GM19023 (cell line): ENCODE data around the gene SH3TC1.

Source experiments
- ATAC-seq: cut with Tn5 transposase; IDR thresholded peaks from one replicate; pipeline ENCODE4 v1.9.1; 2021; ENCODE audit warnings: mild to moderate bottlenecking, moderate library complexity; ENCODE audit not compliant: unreplicated experiment

Gene SH3TC1

DNA sequence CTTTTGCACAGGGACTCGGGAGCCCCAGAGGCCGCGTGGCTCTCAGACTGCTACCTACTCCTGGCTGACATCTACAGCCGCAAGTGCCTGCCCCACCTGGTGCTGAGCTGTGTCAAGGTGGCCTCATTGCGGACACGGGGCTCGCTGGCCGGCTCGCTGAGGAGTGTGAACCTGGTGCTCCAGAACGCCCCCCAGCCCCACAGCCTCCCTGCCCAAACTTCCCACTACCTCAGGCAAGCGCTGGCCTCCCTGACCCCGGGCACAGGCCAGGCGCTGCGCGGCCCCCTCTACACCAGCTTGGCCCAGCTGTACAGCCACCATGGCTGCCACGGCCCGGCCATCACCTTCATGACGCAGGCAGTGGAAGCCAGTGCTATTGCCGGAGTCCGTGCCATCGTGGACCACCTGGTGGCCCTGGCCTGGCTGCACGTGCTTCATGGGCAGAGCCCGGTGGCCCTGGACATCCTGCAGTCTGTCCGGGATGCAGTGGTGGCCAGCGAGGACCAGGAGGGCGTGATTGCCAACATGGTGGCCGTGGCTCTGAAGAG lies 28.8 kb downstream of the SH3TC1 start:
- no peak for ATAC-seq

DNA sequence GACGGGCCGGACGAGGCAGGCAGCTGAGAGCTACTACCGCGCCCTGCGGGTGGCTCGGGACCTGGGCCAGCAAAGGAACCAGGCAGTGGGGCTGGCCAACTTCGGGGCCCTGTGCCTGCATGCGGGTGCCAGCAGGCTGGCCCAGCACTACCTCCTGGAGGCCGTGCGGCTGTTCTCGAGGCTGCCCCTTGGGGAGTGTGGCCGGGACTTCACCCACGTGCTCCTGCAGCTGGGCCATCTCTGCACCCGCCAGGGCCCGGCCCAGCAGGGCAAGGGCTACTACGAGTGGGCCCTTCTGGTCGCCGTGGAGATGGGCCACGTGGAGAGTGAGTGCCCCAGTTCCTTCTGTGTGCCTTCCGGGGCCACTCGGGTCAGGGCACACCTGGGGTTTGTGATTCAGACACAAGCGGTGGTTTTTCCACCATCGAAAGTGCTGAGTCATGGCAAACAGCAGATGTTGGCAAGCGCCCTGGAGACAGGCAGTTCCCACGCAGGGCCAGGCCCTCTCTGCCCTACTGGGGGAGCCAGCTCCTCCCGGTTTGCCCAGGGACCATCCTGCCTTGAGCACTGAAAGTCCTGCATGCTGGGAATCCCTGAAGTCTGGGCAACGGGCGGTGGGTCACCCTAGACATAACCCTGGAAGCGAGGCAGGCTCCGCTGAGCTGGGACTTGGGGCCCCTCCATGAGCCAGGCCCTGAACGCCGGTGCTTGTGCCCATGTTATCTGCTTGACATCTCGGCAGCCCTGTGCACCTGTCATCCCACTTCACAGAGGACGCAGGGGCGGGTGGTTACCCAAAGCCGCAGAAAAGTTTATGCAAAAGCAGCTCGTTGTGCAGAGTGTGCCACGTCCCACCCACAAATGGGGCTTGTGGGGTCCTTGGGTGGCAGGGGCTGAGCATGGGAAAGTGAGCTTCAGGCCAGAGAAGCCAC lies 29.5 kb downstream of the SH3TC1 start:
- ATAC-seq = peak; percentile 77

DNA sequence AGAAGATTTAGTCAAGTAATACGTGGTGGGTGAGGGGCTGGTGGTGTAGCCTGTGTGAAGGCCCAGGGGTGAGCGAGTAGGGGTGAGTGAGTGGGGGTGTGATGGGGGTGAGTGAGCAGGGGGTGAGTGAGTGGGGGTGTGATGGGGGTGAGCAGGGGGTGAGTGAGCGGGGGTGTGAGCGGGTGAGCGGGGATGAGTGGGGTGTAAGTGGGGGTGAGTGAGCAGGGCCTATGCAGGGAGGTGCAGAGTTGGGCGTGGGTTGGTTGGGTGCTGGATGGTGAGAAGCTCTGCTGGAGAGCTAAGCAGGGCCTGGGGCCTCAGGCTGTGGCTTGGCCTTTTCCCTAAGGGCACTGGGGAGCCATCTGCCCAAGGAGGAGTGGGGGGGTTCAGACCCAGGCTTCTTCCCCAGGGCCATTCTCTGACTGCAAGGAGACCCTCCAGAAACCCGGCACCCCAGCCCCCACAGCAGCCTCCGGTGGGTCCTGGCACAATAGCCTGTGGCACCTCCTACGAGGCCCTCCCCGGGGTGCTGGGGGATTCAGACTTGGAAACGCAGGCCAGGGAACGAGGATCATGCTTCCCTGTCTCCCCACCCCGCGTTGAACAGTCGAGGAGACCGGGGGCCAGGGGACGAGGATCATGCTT lies 30.4 kb downstream of the SH3TC1 start:
- no peak for ATAC-seq

DNA sequence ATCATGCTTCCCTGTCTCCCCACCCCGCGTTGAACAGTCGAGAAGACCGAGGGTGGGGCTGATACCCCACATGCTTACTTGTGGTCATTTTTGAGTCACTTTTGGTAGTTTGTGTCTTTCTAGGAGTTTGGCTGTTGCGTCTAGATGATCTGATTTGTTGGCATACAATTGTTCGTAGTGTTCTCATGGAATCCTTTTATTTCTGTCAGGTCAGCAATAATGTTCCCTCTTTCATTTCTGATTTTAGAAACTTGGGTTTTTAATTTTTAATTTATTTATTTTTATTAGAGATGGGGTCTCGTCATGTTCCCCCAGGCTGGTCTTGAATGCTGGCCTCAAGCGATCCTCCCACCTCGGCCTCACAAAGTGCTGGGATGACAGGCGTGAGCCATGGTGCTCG lies 30.9 kb downstream of the SH3TC1 start:
- no peak for ATAC-seq

DNA sequence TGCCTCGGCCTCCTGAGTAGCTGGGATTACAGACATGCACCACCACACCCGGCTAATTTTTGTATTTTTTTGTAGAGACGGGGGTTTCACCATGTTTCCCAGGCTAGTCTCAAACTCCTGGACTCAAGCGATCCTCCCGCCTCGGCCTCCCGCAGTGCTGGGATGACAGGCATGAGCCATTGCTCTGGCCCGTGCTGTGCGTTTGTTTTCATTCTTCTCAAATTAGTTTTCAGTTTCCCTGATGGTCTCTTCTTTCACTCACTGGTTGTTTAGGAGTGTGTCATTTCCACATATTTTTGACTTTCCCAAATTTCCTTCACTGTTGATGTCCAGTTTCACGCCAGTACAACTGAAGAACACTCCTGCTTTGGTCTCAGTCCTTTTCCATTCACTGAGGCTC lies 31.8 kb downstream of the SH3TC1 start:
- no peak for ATAC-seq

DNA sequence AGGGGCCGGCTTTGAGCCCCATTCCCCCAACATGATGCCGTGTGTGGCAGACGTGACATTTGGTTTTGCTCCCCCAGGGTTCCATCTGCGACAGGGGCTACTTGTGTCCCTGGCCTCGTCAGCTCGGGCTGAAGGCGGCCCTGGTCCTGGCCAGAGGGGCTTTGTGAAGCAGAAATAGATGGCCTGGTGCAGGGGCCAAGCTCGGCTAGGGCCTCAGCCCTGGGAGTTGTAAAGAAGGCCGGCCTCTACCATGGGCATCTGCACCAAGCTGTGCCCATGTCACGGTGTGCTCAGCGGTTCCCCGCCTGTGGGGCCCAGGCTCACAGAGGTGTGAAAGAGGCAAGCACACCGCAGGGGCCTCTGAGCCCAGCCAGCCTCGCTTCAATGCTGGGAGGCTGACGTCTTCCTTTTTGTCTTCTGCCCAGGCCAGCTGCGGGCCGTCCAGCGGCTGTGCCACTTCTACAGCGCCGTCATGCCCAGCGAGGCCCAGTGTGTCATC lies 32.5 kb downstream of the SH3TC1 start:
- ATAC-seq = no peak

DNA sequence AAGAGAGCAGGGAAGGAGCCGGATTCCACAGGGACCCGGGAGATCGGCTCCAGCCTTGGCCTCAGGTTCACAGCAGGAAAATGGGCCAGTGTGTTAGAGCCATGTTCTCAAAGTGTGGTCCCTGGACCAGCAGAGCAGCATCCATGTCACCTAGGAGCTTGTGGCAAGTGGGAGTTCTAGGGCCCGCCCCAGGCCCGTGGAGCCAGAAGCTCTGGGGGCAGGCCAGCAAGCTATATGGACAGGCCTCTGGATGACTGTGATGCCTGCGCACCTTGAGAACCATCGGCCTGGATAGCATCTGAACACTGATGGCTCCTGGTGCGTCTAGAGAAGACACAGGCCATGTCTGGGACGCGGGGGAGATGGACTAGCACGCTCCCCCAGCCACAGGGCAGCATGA lies 33.7 kb downstream of the SH3TC1 start:
- no peak for ATAC-seq

DNA sequence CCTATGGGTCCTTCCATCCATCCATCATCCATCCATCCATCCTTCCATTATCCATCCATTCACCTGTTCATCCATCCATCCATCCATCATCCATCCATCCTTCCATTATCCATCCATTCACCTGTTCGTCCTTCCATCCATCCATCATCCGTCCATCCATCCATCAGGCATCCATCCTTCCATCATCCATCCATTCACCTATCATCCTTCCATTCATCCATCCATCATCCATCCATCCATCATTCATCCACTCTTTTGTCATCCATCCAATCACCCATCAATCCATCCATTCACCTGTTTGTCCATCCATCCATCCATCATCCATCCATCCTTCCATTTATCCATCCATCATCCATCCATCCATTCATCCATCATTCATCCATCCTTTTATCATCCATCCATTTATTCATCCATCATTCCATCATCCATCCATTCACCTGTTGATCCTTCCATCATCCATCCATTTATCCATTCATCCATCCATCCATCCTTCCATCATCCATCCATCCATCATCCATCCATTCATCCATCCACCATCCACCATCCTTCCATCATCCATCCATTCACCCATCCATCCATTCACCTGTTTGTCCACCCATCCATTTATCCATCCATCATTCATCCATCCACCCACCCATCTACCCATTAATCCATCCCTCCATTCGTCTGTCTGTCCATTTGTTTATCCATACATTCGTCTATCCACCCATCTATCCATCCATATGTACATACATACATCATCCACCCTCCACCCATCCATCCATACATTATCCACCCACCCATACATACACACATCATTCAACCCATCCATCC lies 34.8 kb downstream of the SH3TC1 start:
- no peak for ATAC-seq

DNA sequence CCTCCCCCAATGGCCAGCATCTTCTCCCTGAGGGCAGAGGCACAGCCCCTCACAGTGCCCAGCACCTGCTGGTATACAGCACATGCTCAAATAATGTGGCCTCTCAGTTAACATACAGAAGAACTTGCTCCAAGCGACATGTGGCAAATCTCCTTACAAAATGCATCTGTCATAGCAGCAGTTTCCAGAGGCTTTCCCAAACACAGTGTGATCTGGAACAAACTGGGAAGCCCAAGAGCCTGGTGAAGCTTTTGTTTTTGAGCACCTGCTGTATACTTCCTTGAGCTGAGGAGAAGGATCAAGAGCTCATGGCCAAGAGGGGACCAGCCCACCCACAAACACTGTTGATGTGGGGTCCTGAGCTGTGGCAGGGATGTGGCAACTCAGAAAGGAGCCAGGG lies 35.6 kb downstream of the SH3TC1 start:
- no peak for ATAC-seq

DNA sequence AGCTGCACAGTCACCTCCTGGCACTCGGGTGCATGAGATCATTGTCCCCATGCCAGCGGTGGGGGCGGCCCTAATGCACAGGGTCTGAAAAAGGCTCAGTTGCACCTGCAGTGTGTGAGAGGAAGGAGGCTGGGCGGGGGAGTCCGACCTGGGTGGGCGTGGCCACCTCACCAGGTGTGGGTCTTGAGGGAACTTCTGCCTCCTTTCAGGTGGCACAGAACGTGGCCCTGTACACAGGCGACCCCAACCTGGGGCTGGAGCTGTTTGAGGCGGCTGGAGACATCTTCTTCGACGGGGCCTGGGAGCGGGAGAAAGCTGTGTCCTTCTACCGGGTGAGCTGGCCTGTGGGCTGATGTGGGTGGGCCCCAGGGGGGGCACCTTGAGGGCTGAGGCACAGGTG lies 36.1 kb downstream of the SH3TC1 start:
- ATAC-seq = no peak

DNA sequence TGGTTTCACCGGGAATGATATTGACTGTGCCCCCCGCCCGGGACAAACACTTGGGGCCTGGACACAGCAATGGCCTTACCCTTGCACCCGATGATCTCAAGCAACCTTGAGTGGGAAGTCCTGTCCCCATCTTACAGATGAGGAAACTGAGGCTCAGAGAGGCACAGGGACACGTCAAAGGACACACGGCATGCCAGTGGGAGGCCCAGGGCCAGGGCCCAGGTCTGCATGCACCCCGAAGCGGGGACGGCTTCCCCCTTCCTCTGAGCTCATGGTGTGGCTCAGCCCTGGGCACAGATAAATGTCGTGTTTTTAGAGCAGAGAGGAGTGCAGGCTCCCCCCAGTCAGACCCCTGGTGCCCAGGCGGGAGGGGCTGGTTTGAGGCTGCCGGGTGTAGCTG lies 36.6 kb downstream of the SH3TC1 start:
- ATAC-seq = no peak

DNA sequence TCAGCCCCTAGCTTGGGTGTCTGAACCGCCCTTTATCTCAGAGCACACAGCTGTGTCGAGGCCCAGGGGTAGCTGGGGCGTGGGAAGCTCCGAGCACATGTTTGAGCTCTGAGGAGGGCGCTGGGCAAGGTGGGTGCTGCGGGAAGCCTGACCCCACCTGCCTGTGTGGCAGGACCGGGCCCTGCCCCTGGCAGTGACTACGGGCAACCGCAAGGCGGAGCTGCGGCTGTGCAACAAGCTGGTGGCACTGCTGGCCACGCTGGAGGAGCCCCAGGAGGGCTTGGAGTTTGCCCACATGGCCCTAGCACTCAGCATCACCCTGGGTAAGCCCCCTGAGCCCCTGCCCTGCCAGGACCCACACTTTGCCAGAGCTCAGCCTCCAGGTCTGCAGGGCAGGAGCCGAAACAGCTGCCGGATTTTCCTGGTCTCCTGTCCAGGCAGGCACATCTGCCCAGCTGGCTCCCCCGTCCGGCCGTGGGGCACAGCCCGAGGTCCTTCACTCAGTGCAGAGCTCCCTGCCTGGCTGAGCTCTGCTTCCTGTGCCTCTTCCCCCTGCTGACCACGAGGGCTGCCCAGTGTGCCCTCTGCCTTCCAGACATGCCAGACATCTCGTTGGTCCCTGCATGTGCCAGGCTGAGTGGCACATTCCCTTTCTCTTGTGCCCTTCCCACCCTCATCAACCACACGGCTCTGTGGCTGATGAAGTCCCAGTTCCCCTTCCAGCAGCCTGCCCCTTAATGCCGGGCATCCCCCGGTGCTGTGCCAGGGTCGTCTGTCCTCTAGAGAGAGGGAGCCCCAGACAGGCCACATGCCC lies 37.2 kb downstream of the SH3TC1 start:
- no peak for ATAC-seq

DNA sequence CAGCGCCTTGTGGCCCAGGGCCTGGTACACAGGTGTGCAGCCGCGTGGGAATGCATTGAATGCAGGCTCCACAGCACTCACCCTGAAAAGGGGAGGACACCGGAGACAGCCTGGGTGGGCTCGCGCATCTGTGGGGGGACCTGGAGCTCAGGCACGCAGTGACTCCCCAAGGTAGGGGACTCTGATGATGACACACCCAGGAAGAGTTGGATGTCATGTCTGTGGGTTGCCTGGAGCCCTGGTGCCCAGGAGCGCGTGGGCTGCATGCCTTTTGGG lies 37.8 kb downstream of the SH3TC1 start:
- ATAC-seq = no peak

DNA sequence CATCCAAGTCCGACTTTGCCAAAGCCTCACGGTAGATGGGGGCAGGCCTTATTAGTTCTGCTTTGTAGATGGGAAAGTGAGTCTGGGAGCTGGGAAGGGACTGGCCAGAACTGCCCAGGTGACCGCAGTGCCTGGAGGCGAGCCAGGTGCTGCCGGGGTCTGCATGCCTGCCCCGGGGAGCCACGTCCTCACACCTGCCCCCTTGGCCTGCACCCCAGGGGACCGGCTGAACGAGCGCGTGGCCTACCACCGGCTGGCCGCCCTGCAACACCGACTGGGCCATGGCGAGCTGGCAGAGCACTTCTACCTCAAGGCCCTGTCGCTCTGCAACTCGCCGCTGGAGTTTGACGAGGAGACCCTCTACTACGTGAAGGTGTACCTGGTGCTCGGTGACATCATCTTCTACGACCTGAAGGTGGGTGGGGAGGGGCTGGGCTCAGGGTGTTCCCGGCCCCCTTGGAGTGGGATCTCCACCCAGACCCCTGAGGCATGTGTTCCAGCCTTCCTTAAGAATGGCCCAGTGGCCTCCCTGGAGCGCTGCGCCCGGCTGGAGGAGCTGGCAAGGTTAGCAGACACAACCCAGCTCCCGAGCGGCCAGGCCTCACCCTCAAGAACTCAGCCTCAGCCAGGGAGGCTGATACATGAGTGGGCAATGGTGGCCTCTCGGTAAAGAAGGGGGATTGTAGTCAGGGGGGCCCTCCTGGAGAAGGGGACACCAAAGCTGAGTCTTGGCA lies 38.3 kb downstream of the SH3TC1 start:
- no peak for ATAC-seq

DNA sequence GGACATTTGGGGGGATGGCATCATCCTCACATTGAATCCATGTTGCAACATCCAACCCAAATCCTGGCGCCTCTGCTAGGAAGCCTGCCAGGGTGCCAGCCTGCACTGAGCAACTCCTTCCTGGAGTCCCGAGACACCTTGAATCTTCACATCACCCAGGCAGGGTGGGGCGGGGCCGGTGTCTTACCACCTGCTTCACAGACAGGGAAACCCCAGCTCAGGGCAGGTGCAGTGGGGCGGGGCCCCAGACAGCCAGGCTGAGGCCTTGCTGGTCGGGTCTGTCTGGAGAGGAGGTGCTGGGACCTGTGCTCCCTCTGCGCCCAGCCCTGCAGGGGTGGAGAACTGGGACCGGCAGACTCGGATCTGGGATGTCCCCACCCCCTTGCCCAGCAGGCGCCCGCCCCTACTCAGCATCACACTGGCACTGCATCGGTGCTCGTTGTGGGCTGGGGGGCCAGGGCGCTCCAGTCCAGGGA lies 39.0 kb downstream of the SH3TC1 start:
- ATAC-seq = no peak

DNA sequence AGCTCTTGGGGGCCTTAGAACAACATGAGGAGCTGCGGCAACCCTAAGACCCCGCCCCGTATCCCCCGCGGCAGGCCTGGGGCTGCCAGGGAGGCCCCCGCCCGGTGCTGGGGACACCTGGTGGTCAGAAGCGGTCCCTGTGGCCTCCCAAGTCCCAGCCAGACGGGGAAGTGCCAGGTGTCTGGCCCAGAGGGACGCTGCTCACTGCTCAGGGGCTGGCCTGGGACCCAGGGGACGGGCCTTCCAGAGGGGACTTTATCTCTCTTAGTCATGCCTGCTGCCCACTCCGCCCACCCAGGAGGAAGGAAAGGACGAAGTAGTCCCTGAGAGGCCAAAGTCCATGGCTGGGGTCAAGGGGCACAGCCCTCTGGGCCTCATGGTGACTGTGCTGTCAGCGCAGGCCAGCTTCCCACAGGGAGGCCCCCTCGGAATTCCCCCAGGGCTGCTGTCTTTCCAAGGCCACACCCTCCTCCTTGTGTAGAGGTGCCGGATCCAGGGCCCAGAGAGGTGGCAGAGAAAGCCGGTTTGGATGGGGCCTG lies 39.5 kb downstream of the SH3TC1 start:
- no peak for ATAC-seq

DNA sequence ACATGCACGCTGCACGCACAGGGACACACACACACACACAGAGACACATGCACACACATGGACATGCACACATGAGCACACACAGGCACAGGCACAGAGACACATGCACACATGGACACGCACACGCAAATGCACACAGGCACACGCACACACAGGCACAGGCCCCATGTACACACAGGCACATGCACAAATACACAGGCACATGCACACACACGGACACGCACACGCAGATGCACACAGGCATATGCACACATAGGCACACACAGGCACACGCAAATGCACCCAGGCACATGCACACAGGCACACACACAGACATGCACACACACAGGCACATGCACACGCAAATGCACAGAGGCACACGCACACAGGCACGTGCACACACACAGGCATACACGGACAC lies 40.1 kb downstream of the SH3TC1 start:
- no peak for ATAC-seq

DNA sequence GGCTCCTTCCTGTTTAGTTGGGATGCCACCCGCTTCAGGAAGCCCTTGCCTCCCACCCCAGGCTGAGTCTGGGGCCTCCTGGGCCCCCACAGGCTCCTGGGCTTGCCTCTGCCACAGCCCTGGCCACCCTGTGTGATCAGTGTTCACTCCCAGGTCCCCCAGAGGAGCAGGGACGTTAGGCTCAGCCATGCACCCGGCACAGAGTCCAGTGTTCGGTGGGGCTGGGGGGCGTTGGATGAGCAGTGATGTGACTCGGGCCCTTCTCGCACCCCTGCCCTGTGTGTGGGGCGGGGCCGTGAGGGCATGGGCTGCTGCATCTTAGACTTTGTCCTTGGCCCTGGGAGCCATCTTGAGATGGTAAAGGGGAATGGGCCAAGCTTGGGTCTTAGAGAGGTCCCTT lies 40.6 kb downstream of the SH3TC1 start:
- ATAC-seq = no peak
